Measurements from ENCODE around the gene C5orf63.
"Not testable (repeated sequence)": the region's sequence is repeated elsewhere in the genome, so short reads cannot be mapped to it uniquely, and the experiment has no call there.

The C5orf63 gene

GRCh38 chr5:127006744-127007143 lies 66.6 kb downstream of the C5orf63 start:
- H3K4me3 ChIP-seq (ENCODE audit: low read depth, low read length, poor library complexity, severe bottlenecking): no peak overlapping the region

GRCh38 chr5:127005282-127005681 lies 68.0 kb downstream of the C5orf63 start:
- not testable (repeated sequence) for H4K20me1 ChIP-seq (ENCODE audit: insufficient read depth, low read length); H3K4me2 ChIP-seq (ENCODE audit: low read length); H3F3A ChIP-seq (ENCODE audit: insufficient read depth, low read length); H3K9me2 ChIP-seq (ENCODE audit: low read depth, low read length); H2AFZ ChIP-seq (ENCODE audit: low read length); H3K79me2 ChIP-seq (ENCODE audit: insufficient read depth, low read length); H3K4me1 ChIP-seq (ENCODE audit: insufficient read depth, low read length, severe bottlenecking); H3K9me3 ChIP-seq (ENCODE audit: low read length); H3K27me3 ChIP-seq (ENCODE audit: insufficient read depth, low read length); H3K9ac ChIP-seq (ENCODE audit: low read length); H3K27ac ChIP-seq (ENCODE audit: low read depth, low read length, poor library complexity, severe bottlenecking); H3K4me3 ChIP-seq (ENCODE audit: low read depth, low read length, poor library complexity, severe bottlenecking); H3K36me3 ChIP-seq (ENCODE audit: insufficient read depth, low read length)

More at GRCh38 chr5:127006744-127007143, 66.6 kb downstream of the C5orf63 start:
- no peaks in the 10 kb centered on the region for H3K9me3 ChIP-seq (ENCODE audit: low read length)
- peaks cover 4% of the 10 kb centered on the region; the same call in 1 of the 2 replicates for H3K27me3 ChIP-seq (ENCODE audit: insufficient read depth, low read length)
- H3K9ac ChIP-seq (ENCODE audit: low read length): no peak overlapping the region
- no peaks in the 10 kb centered on the region for H4K20me1 ChIP-seq (ENCODE audit: insufficient read depth, low read length)
- H3K9me2 ChIP-seq (ENCODE audit: low read depth, low read length): 0 out of 2 replicates have a peak, but pooled peaks cover 3% of the 10 kb centered on the region
- H3F3A ChIP-seq (ENCODE audit: insufficient read depth, low read length): no peaks in the 10 kb centered on the region
- no peaks in the 10 kb centered on the region for H3K79me2 ChIP-seq (ENCODE audit: insufficient read depth, low read length)
- H2AFZ ChIP-seq (ENCODE audit: low read length): no peak overlapping the region
- no peaks in the 10 kb centered on the region for H3K36me3 ChIP-seq (ENCODE audit: insufficient read depth, low read length)
- H3K4me1 ChIP-seq (ENCODE audit: insufficient read depth, low read length, severe bottlenecking): no peaks in the 10 kb centered on the region
- H3K27ac ChIP-seq (ENCODE audit: low read depth, low read length, poor library complexity, severe bottlenecking): no peak overlapping the region
- TF ChIP-seq CTCF (IDR thresholded peaks at IDR 0.05; ENCODE audit: low read length) (no peak), EZH2 (IDR thresholded peaks at IDR 0.05; ENCODE audit: borderline replicate concordance, low read length) (no peak)
- H3K4me2 ChIP-seq (ENCODE audit: low read length): no peak overlapping the region

GRCh38 chr5:127004721-127005120 lies 68.6 kb downstream of the C5orf63 start:
- Histone ChIP-seq H3K79me2 (ENCODE audit: insufficient read depth, low read length) (no peaks in the 10 kb centered on the region), H3K9ac (ENCODE audit: low read length) (no peak overlapping the region), H3K9me2 (ENCODE audit: low read depth, low read length) (0 out of 2 replicates have a peak, but pooled peaks cover 3% of the 10 kb centered on the region)

More at GRCh38 chr5:127004721-127005120, 68.6 kb downstream of the C5orf63 start:
- Histone ChIP-seq H3F3A (ENCODE audit: insufficient read depth, low read length) (no peaks in the 10 kb centered on the region), H4K20me1 (ENCODE audit: insufficient read depth, low read length) (no peaks in the 10 kb centered on the region), H3K27me3 (ENCODE audit: insufficient read depth, low read length) (peaks cover 4% of the 10 kb centered on the region; the same call in 1 of the 2 replicates), H3K4me3 (ENCODE audit: low read depth, low read length, poor library complexity, severe bottlenecking) (no peak overlapping the region), H3K36me3 (ENCODE audit: insufficient read depth, low read length) (no peaks in the 10 kb centered on the region), H3K4me2 (ENCODE audit: low read length) (no peak overlapping the region), H3K4me1 (ENCODE audit: insufficient read depth, low read length, severe bottlenecking) (no peaks in the 10 kb centered on the region), H2AFZ (ENCODE audit: low read length) (no peak overlapping the region), H3K27ac (ENCODE audit: low read depth, low read length, poor library complexity, severe bottlenecking) (no peak overlapping the region), H3K9me3 (ENCODE audit: low read length) (no peaks in the 10 kb centered on the region)
- no peak for TF ChIP-seq CTCF (IDR thresholded peaks at IDR 0.05; ENCODE audit: low read length)
- TF ChIP-seq EZH2 (IDR thresholded peaks at IDR 0.05; ENCODE audit: borderline replicate concordance, low read length): no peak

All from OCI-LY1 (cell line).